Measurements from ENCODE around the gene TMEM151A.
A peak's percentile ranks its signal among the peaks of the same experiment; 100 is the strongest.

TMEM151A gene

DNA sequence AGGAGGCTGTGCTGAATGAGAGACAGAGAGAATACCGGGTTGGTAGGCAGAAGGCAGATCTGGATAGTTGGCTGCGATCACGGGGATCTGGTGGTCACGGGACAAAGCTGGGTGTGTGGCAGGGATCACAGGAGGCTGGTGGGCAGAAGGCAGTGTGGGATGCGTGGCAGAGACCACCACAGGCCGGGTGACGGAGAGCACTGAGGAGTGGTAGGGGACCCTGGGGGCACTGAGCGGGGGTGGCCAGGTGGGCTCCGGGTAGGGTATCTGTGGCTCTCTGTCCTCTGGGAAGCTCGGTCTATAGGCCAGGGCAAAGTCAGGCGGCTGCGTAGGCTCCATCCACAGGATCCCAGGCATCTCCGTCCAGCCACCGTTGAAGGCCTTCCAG lies 23.8 kb downstream of the TMEM151A start:
- H3K79me1 ChIP-seq (ENCODE audit: low read depth, low read length), result no peaks in the 10 kb centered on the region

DNA sequence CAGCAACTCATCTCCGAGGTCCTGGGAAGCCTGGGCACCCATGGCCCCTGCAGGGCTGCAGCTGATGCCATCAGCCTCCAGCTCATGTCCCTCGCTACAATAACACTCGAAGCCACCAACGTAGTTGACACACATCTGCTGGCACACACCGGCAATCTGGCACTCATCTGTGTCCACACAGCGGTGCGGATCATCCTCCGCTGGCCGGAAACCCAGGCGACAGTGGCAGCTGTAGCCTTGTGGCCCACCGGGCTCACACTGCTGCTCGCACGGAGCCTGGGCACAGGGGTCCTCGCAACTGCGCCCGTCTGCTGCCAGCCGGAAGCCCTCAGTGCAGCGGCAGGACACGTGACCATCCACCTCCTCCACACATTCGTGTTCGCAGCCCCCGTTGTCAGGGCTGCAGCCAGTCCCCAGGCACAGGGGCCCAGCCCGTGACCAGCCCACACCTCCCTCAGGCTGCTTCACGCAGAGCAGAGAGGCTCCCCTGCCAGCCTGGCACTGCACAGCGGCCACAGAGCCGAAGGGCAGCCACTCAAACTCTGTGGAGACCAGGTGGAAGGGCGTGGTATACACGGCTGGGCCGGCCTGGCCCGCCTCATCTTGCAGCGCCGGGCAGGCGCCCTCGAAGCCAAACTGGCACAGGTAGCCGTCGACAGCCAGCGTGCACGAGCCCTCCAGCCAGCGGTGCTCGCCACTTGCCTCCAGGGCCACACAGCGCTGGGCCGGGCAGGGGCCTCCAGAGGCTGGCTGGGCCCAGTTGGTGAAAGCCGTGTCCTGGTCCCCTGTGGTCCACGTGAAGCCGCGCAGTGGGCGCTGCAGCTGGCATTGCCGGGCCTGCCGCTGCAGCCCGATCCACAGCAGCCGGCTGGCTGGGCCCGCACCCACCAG lies 24.5 kb downstream of the TMEM151A start:
- H4K91ac ChIP-seq (ENCODE audit: low read depth, low read length, poor library complexity), result peak overlapping the region; percentile 74
- H3K4me2 ChIP-seq (ENCODE audit: insufficient read depth, low read length, poor library complexity, severe bottlenecking), result no peak overlapping the region
- H3K4me3 ChIP-seq (ENCODE audit: low read length in 2 of 2), result no peak overlapping the region
- peak overlapping the region; percentile 79 for H3K4ac ChIP-seq (ENCODE audit: low read length)
- H3K79me1 ChIP-seq (ENCODE audit: low read depth, low read length), result no peaks in the 10 kb centered on the region
- no peaks in the 10 kb centered on the region for H3K27me3 ChIP-seq (ENCODE audit: control insufficient read depth in 3 of 3, insufficient read depth in 3 of 3, low read depth in 1 of 3, low read length in 3 of 3)
- peak overlapping the region; percentile 70 for H3K9ac ChIP-seq (ENCODE audit: low read depth, low read length, poor library complexity)
- no peak overlapping the region for H2BK5ac ChIP-seq (ENCODE audit: low read length)
- H3K23ac ChIP-seq (ENCODE audit: low read depth, low read length, poor library complexity), result peak overlapping the region; percentile 50
- peak overlapping the region; percentile 64 for H2BK12ac ChIP-seq (ENCODE audit: low read length)
- no CpG with 5 or more reads among the region's 52 CpGs for WGBS, 2 donors (ENCODE audit: extremely low coverage in 2 of 2, insufficient read length in 2 of 2, insufficient replicate concordance in 1 of 2)
- peak overlapping the region; percentile 91 for H3K14ac ChIP-seq (ENCODE audit: low read length)
- no peaks in the 10 kb centered on the region for H3K9me3 ChIP-seq (replicated peaks in 1 of 2; ENCODE audit: control insufficient read depth in 2 of 2, insufficient read depth in 1 of 2, low read depth in 1 of 2, low read length in 2 of 2)
- no peak overlapping the region for H3K27ac ChIP-seq (replicated peaks; ENCODE audit: low read length)
- H2AFZ ChIP-seq (ENCODE audit: low read length), result peak overlapping the region; percentile 84
- peak overlapping the region; percentile 88 for H2BK15ac ChIP-seq (ENCODE audit: low read length)
- H3K36me3 ChIP-seq (replicated peaks in 1 of 2; ENCODE audit: control insufficient read depth in 2 of 2, insufficient read depth in 2 of 2, low read length in 2 of 2), result no peaks in the 10 kb centered on the region
- no peak overlapping the region for H4K8ac ChIP-seq (ENCODE audit: low read depth, low read length)
- DNase-seq (ENCODE audit: low spot score), result no peak
- peak overlapping the region; percentile 69 for H3K18ac ChIP-seq (ENCODE audit: low read length)
- peaks cover 22 to 30% of the 10 kb centered on the region in 2 donors for H3K4me1 ChIP-seq (ENCODE audit: control insufficient read depth in 2 of 2, insufficient read depth in 1 of 2, low read depth in 1 of 2, low read length in 2 of 2)
- H2BK120ac ChIP-seq (ENCODE audit: low read depth, low read length), result peak overlapping the region; percentile 68
- H2AK5ac ChIP-seq (ENCODE audit: low read depth, low read length), result peak overlapping the region; percentile 98

More for the DNA sequence above, 23.8 kb downstream of the TMEM151A start:
- Histone ChIP-seq H3K27ac (replicated peaks; ENCODE audit: low read length) (no peak overlapping the region), H2BK5ac (ENCODE audit: low read length) (peak overlapping the region; percentile 43), H3K23ac (ENCODE audit: low read depth, low read length, poor library complexity) (peak overlapping the region; percentile 50), H2BK15ac (ENCODE audit: low read length) (peak overlapping the region; percentile 88), H3K36me3 (replicated peaks in 1 of 2; ENCODE audit: control insufficient read depth in 2 of 2, insufficient read depth in 2 of 2, low read length in 2 of 2) (no peaks in the 10 kb centered on the region), H4K8ac (ENCODE audit: low read depth, low read length) (no peak overlapping the region), H3K14ac (ENCODE audit: low read length) (no peak overlapping the region), H4K91ac (ENCODE audit: low read depth, low read length, poor library complexity) (peak overlapping the region; percentile 74), H2BK12ac (ENCODE audit: low read length) (no peak overlapping the region), H2AFZ (ENCODE audit: low read length) (no peak overlapping the region), H3K4me1 (ENCODE audit: control insufficient read depth in 2 of 2, insufficient read depth in 1 of 2, low read depth in 1 of 2, low read length in 2 of 2) (peaks cover 22 to 30% of the 10 kb centered on the region in 2 donors), H3K4ac (ENCODE audit: low read length) (peak overlapping the region; percentile 5), H2BK120ac (ENCODE audit: low read depth, low read length) (peak overlapping the region; percentile 68), H2AK5ac (ENCODE audit: low read depth, low read length) (peak overlapping the region; percentile 98), H3K4me3 (ENCODE audit: low read length in 2 of 2) (no peak overlapping the region), H3K18ac (ENCODE audit: low read length) (peak overlapping the region; percentile 4), H3K4me2 (ENCODE audit: insufficient read depth, low read length, poor library complexity, severe bottlenecking) (no peak overlapping the region), H3K9ac (ENCODE audit: low read depth, low read length, poor library complexity) (peak overlapping the region; percentile 47), H3K9me3 (replicated peaks in 1 of 2; ENCODE audit: control insufficient read depth in 2 of 2, insufficient read depth in 1 of 2, low read depth in 1 of 2, low read length in 2 of 2) (no peaks in the 10 kb centered on the region), H3K27me3 (ENCODE audit: control insufficient read depth in 3 of 3, insufficient read depth in 3 of 3, low read depth in 1 of 3, low read length in 3 of 3) (peaks cover 0 to 2% (median 0%) of the 10 kb centered on the region in 3 experiments)
- DNase-seq (ENCODE audit: low spot score), result no peak
- no CpG with 5 or more reads among the region's 14 CpGs for WGBS, 2 donors (ENCODE audit: extremely low coverage in 2 of 2, insufficient read length in 2 of 2, insufficient replicate concordance in 1 of 2)

DNA sequence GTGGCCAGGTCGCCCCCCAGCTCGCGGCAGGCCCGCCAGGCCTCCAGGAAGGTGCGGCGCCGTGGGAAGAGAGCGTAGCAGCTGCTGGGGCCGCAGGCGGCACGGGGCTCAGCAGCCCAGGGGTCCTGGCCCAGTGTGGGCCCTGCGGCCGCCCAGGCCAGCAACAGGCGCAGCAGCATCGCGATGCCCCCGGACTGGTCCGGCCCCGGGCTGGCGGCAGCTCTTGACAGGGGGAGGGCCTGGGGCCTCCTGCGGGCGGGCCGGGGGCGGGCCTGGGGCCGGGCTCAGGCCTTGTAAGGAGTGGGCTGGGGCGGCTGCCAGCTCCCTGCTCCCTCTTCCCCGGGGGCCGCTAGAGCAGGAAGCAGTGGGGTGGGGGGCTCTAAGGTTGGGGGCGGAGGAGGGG lies 25.2 kb downstream of the TMEM151A start, which contains the start of gene CD248:
Gene CD248, minus strand, starts transcription at position 196 of the 403 bp plus-strand sequence. Its CDS starts 17 bp downstream, at position 179.
- Histone ChIP-seq H3K4me2 (ENCODE audit: insufficient read depth, low read length, poor library complexity, severe bottlenecking) (peak within 1 kb of the TSS; percentile 13), H4K91ac (ENCODE audit: low read depth, low read length, poor library complexity) (peak within 1 kb of the TSS; percentile 74), H2BK5ac (ENCODE audit: low read length) (no peak within 1 kb of the TSS), H3K4me3 (ENCODE audit: low read length in 2 of 2) (no peak within 1 kb of the TSS), H2BK120ac (ENCODE audit: low read depth, low read length) (peak within 1 kb of the TSS; percentile 68), H3K27ac (replicated peaks; ENCODE audit: low read length) (peak within 1 kb of the TSS; percentile 42), H3K14ac (ENCODE audit: low read length) (peak within 1 kb of the TSS; percentile 91), H3K18ac (ENCODE audit: low read length) (peak within 1 kb of the TSS; percentile 69), H3K23ac (ENCODE audit: low read depth, low read length, poor library complexity) (peak within 1 kb of the TSS; percentile 50), H3K9ac (ENCODE audit: low read depth, low read length, poor library complexity) (peak within 1 kb of the TSS; percentile 70), H2BK15ac (ENCODE audit: low read length) (peak within 1 kb of the TSS; percentile 88), H3K4me1 (ENCODE audit: control insufficient read depth in 2 of 2, insufficient read depth in 1 of 2, low read depth in 1 of 2, low read length in 2 of 2) (peaks cover 22 to 30% of the 10 kb centered on the region in 2 donors), H3K36me3 (replicated peaks in 1 of 2; ENCODE audit: control insufficient read depth in 2 of 2, insufficient read depth in 2 of 2, low read length in 2 of 2) (no peaks in the 10 kb centered on the region), H2AFZ (ENCODE audit: low read length) (peak within 1 kb of the TSS; percentile 84), H3K9me3 (replicated peaks in 1 of 2; ENCODE audit: control insufficient read depth in 2 of 2, insufficient read depth in 1 of 2, low read depth in 1 of 2, low read length in 2 of 2) (no peaks in the 10 kb centered on the region), H4K8ac (ENCODE audit: low read depth, low read length) (peak within 1 kb of the TSS; percentile 90), H3K27me3 (ENCODE audit: control insufficient read depth in 3 of 3, insufficient read depth in 3 of 3, low read depth in 1 of 3, low read length in 3 of 3) (no peaks in the 10 kb centered on the region), H3K79me1 (ENCODE audit: low read depth, low read length) (no peaks in the 10 kb centered on the region), H2BK12ac (ENCODE audit: low read length) (peak within 1 kb of the TSS; percentile 64), H2AK5ac (ENCODE audit: low read depth, low read length) (peak within 1 kb of the TSS; percentile 98), H3K4ac (ENCODE audit: low read length) (peak within 1 kb of the TSS; percentile 79)
- DNase-seq (ENCODE audit: low spot score), result no peak
- no CpG with 5 or more reads among the region's 29 CpGs for WGBS, 2 donors (ENCODE audit: extremely low coverage in 2 of 2, insufficient read length in 2 of 2, insufficient replicate concordance in 1 of 2)

DNA sequence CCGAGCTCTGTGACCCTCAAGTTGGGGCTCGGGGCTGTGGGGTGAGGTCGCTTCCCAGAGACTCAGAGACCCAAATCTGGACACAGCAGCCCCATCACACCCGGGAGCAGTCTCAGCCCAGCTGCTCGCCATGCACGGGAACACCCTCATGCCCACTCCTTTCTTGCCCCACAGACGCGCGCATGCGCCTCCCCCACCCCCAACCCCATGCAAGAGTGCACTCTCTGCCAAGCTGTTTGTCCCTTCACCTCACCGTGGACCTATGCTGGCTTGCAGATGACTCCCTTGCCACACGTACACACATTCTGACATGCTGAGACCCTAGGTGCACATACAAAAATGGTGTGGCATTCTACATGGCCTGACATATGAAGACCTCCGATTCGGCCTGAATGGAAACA lies 25.6 kb downstream of the TMEM151A start:
- Histone ChIP-seq H2BK12ac (ENCODE audit: low read length) (no peak overlapping the region), H3K18ac (ENCODE audit: low read length) (peak overlapping the region; percentile 58), H2BK15ac (ENCODE audit: low read length) (no peak overlapping the region), H3K23ac (ENCODE audit: low read depth, low read length, poor library complexity) (peak overlapping the region; percentile 40), H3K36me3 (replicated peaks in 1 of 2; ENCODE audit: control insufficient read depth in 2 of 2, insufficient read depth in 2 of 2, low read length in 2 of 2) (no peaks in the 10 kb centered on the region), H3K4me2 (ENCODE audit: insufficient read depth, low read length, poor library complexity, severe bottlenecking) (peak overlapping the region; percentile 2), H3K9me3 (replicated peaks in 1 of 2; ENCODE audit: control insufficient read depth in 2 of 2, insufficient read depth in 1 of 2, low read depth in 1 of 2, low read length in 2 of 2) (no peaks in the 10 kb centered on the region), H2AK5ac (ENCODE audit: low read depth, low read length) (peak overlapping the region; percentile 1), H2AFZ (ENCODE audit: low read length) (peak overlapping the region; percentile 84), H2BK120ac (ENCODE audit: low read depth, low read length) (no peak overlapping the region), H3K4ac (ENCODE audit: low read length) (no peak overlapping the region), H3K14ac (ENCODE audit: low read length) (no peak overlapping the region), H3K4me3 (ENCODE audit: low read length in 2 of 2) (no peak overlapping the region), H2BK5ac (ENCODE audit: low read length) (no peak overlapping the region), H3K79me1 (ENCODE audit: low read depth, low read length) (no peaks in the 10 kb centered on the region), H4K91ac (ENCODE audit: low read depth, low read length, poor library complexity) (no peak overlapping the region), H3K27ac (replicated peaks; ENCODE audit: low read length) (peak overlapping the region; percentile 42), H3K4me1 (ENCODE audit: control insufficient read depth in 2 of 2, insufficient read depth in 1 of 2, low read depth in 1 of 2, low read length in 2 of 2) (peaks cover 22 to 28% of the 10 kb centered on the region in 2 donors), H3K9ac (ENCODE audit: low read depth, low read length, poor library complexity) (peak overlapping the region; percentile 13), H4K8ac (ENCODE audit: low read depth, low read length) (no peak overlapping the region), H3K27me3 (ENCODE audit: control insufficient read depth in 3 of 3, insufficient read depth in 3 of 3, low read depth in 1 of 3, low read length in 3 of 3) (no peaks in the 10 kb centered on the region)
- no CpG with 5 or more reads among the region's 14 CpGs for WGBS, 2 donors (ENCODE audit: extremely low coverage in 2 of 2, insufficient read length in 2 of 2, insufficient replicate concordance in 1 of 2)
- DNase-seq (ENCODE audit: low spot score), result no peak
